ENCODE measurements around the gene SP110.
"Not testable (repeated sequence)": the region's sequence is repeated elsewhere in the genome, so short reads cannot be mapped to it uniquely, and the experiment has no call there.

The SP110 gene

DNA sequence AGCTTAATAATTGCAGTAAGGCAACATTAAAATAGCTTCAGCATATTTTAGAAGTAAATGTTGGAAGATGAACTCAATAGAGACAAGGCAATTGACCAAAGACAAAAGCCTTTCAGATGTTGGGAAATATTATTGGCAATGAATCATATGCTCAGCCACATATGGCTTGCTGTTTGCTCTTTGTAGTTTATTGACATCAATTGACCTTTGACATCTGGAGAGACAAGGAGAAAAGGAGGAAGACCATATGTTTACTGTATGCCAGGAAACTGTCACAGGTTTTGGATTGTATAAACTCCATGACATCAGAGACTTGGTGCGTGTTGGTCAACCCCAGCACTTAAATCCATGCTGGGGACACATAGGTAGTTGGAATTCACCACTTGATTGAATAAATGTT, 90.4 kb downstream of the SP110 start:
- in situ Hi-C loops (cut with HindIII; ENCODE audit: low sequenced_read_pairs), result no loop called here

DNA sequence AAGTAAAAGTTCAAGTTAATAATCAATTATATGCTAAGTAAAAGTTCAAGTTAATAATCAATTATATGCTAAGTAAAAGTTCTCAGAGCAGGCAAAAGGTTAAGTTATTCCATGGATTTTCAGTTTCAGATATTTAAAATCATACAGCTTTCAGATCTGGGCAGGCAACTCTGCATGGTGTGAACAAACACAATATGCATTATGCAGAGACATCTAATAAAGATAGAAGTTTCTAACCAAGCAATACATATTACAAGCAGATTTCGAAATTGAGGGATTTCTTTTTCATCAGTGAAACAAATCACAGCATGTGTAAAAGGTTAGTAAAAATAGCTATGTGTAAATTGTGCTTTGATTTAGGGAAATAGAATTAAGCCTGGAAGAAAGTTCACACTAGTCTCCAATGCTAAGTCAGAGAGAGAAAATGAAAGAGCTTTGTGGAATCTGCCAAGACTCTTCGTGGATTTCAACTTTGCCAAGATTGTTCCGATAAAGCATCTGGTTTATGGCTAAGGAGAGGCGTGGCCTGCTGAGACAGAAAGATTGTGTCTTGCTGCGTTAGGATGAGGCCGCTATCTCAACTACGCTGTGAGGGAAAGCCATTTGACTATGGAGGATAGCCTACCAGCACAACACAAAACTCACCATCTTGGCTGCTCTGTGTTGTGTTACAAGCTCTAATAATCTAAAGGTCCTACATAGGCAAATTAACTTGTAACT, 91.0 kb downstream of the SP110 start:
- in situ Hi-C loops (cut with HindIII; ENCODE audit: low sequenced_read_pairs), result no loop called here

DNA sequence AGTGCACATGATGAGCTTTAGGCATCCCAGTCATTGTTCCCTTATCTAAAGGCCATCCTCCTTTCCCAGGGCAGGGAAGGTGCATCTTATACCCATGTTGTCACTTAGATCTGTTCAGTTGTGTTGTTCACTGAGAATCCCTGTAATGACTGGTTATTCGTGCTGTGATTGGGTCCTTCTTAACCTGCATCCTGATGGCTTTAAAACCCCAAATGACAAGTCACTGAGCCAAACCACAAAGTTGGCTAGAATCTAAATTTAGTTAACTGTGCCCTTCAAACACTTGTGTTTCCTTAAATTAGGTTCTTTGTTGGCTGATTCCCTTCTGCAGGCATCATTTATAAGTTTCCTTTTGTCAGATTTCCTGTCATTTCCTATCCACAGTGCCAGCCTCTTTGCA, 92.6 kb downstream of the SP110 start:
- in situ Hi-C loops (cut with HindIII; ENCODE audit: low sequenced_read_pairs), result no loop called here

GRCh38 chr2:230124757-230125431, 94.9 kb downstream of the SP110 start:
- in situ Hi-C loops (cut with HindIII; ENCODE audit: low sequenced_read_pairs), result no loop called here

- in situ Hi-C loops (cut with HindIII; ENCODE audit: low sequenced_read_pairs), result no loop called here
Measured at GRCh38 chr2:230124235-230124634, 95.5 kb downstream of the SP110 start.

DNA sequence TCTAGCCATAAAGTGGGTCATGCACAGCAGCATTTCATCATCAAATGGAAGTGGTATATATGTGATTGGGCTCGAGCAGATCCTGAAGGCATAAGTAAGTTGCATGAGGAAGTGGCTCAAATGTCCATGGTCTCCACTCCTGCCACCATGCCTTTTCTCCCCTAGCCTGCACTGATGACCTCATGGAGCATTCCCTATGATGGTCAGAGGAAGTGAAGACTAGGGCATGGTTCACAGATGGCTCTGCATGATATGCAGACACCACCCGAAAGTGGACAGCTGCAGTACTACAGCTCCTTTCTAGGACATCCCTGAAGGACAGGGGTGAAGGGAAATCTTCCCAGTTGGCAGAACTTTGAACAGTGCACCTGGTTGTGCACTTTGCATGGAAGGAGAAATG, 99.4 kb downstream of the SP110 start:
- in situ Hi-C loops (cut with HindIII; ENCODE audit: low sequenced_read_pairs), result not testable (repeated sequence)

GRCh38 chr2:230119827-230120226, 100.0 kb downstream of the SP110 start:
- in situ Hi-C loops (cut with HindIII; ENCODE audit: low sequenced_read_pairs), result not testable (repeated sequence)

Measured in endothelial cell of hepatic sinusoid (primary cell).